ENCODE data around the gene CYP24A1. TPM values are rescaled to one million over a fixed set of nuclear protein-coding genes. Genes with fewer than 3 reads are reported as not detected.

CYP24A1 gene
- total and polyA plus RNA-seq, 2 of the 13 experiments (the other 11 are each of a cell fraction or from before 2014, with no cell fraction given): 9.4 to 32.7 TPM

DNA sequence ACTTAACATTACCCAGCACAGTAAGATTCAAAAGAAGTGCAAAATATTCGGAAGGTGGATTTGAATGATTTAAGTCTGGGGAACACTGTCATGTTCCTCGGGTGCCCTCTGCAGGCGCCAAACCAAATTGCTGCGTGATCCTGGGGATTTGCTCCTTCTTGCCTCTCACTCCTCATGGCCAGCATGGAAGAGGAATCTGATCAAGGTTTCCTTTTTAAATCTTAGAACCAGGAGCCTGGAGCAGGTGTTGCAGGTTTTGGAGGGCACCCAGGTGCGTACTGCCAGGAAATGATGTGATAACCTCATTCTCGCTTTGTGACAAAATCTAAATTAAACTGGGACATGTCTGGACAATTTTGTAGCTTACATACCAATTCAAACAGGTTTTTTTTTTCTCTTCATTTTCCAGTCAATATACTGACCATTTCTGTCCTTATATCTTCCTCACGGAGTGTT is 26.0 kb upstream of the CYP24A1 start (continued):
- TF ChIP-seq, protein P1, sequence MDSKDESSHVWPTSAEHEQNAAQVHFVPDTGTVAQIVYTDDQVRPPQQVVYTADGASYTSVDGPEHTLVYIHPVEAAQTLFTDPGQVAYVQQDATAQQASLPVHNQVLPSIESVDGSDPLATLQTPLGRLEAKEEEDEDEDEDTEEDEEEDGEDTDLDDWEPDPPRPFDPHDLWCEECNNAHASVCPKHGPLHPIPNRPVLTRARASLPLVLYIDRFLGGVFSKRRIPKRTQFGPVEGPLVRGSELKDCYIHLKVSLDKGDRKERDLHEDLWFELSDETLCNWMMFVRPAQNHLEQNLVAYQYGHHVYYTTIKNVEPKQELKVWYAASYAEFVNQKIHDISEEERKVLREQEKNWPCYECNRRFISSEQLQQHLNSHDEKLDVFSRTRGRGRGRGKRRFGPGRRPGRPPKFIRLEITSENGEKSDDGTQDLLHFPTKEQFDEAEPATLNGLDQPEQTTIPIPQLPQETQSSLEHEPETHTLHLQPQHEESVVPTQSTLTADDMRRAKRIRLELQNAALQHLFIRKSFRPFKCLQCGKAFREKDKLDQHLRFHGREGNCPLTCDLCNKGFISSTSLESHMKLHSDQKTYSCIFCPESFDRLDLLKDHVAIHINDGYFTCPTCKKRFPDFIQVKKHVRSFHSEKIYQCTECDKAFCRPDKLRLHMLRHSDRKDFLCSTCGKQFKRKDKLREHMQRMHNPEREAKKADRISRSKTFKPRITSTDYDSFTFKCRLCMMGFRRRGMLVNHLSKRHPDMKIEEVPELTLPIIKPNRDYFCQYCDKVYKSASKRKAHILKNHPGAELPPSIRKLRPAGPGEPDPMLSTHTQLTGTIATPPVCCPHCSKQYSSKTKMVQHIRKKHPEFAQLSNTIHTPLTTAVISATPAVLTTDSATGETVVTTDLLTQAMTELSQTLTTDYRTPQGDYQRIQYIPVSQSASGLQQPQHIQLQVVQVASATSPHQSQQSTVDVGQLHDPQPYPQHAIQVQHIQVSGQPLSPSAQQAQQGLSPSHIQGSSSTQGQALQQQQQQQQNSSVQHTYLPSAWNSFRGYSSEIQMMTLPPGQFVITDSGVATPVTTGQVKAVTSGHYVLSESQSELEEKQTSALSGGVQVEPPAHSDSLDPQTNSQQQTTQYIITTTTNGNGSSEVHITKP (CRISPR knock-in tag; IDR thresholded peaks at IDR 0.05; ENCODE audit: low read depth): no peak
- TF ChIP-seq SP140L (CRISPR knock-in tag; IDR thresholded peaks at IDR 0.05; ENCODE audit: borderline replicate concordance) (0 out of 2 replicates have a peak, but pooled peaks have one; percentile 46), ZNF75D (CRISPR knock-in tag; IDR thresholded peaks at IDR 0.05; ENCODE audit: borderline replicate concordance) (no peak), ZFP41 (CRISPR knock-in tag; IDR thresholded peaks at IDR 0.05; ENCODE audit: borderline replicate concordance) (no peak), RFX5 (IDR thresholded peaks at IDR 0.05; ENCODE audit: low read depth, low read length) (no peak), ZSCAN29 (CRISPR knock-in tag; conservative IDR thresholded peaks at IDR 0.05) (no peak), SALL2 (CRISPR knock-in tag; IDR thresholded peaks at IDR 0.05) (no peak), ZNF567 (CRISPR knock-in tag; IDR thresholded peaks at IDR 0.05; ENCODE audit: borderline replicate concordance) (no peak), FOXP1 (IDR thresholded peaks at IDR 0.05) (no peak), FOXP1 (CRISPR knock-in tag; IDR thresholded peaks at IDR 0.05) (no peak), NFKBIZ (CRISPR knock-in tag; IDR thresholded peaks at IDR 0.05) (peak; percentile 62; the same call in 1 of the 2 replicates), TOE1 (CRISPR knock-in tag; IDR thresholded peaks at IDR 0.05) (no peak), NR2F2 (IDR thresholded peaks at IDR 0.05; ENCODE audit: borderline replicate concordance, low read depth) (no peak)
- TF ChIP-seq, protein P2, sequence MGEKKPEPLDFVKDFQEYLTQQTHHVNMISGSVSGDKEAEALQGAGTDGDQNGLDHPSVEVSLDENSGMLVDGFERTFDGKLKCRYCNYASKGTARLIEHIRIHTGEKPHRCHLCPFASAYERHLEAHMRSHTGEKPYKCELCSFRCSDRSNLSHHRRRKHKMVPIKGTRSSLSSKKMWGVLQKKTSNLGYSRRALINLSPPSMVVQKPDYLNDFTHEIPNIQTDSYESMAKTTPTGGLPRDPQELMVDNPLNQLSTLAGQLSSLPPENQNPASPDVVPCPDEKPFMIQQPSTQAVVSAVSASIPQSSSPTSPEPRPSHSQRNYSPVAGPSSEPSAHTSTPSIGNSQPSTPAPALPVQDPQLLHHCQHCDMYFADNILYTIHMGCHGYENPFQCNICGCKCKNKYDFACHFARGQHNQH (CRISPR knock-in tag; IDR thresholded peaks at IDR 0.05): peak; percentile 49; the same call in 1 of the 2 replicates
- TF ChIP-seq, protein P3, sequence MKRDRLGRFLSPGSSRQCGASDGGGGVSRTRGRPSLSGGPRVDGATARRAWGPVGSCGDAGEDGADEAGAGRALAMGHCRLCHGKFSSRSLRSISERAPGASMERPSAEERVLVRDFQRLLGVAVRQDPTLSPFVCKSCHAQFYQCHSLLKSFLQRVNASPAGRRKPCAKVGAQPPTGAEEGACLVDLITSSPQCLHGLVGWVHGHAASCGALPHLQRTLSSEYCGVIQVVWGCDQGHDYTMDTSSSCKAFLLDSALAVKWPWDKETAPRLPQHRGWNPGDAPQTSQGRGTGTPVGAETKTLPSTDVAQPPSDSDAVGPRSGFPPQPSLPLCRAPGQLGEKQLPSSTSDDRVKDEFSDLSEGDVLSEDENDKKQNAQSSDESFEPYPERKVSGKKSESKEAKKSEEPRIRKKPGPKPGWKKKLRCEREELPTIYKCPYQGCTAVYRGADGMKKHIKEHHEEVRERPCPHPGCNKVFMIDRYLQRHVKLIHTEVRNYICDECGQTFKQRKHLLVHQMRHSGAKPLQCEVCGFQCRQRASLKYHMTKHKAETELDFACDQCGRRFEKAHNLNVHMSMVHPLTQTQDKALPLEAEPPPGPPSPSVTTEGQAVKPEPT (CRISPR knock-in tag; IDR thresholded peaks at IDR 0.05; ENCODE audit: low read depth): no peak
- TF ChIP-seq, protein P4, sequence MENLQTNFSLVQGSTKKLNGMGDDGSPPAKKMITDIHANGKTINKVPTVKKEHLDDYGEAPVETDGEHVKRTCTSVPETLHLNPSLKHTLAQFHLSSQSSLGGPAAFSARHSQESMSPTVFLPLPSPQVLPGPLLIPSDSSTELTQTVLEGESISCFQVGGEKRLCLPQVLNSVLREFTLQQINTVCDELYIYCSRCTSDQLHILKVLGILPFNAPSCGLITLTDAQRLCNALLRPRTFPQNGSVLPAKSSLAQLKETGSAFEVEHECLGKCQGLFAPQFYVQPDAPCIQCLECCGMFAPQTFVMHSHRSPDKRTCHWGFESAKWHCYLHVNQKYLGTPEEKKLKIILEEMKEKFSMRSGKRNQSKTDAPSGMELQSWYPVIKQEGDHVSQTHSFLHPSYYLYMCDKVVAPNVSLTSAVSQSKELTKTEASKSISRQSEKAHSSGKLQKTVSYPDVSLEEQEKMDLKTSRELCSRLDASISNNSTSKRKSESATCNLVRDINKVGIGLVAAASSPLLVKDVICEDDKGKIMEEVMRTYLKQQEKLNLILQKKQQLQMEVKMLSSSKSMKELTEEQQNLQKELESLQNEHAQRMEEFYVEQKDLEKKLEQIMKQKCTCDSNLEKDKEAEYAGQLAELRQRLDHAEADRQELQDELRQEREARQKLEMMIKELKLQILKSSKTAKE (CRISPR knock-in tag; IDR thresholded peaks at IDR 0.05; ENCODE audit: borderline replicate concordance): no peak
- TF ChIP-seq, protein P5, sequence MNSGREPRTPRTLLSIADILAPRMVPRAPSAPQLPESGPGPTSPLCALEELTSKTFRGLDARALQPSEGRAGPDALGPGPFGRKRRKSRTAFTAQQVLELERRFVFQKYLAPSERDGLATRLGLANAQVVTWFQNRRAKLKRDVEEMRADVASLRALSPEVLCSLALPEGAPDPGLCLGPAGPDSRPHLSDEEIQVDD (CRISPR knock-in tag; IDR thresholded peaks at IDR 0.05; ENCODE audit: borderline replicate concordance): no peak
- TF ChIP-seq, protein P6, sequence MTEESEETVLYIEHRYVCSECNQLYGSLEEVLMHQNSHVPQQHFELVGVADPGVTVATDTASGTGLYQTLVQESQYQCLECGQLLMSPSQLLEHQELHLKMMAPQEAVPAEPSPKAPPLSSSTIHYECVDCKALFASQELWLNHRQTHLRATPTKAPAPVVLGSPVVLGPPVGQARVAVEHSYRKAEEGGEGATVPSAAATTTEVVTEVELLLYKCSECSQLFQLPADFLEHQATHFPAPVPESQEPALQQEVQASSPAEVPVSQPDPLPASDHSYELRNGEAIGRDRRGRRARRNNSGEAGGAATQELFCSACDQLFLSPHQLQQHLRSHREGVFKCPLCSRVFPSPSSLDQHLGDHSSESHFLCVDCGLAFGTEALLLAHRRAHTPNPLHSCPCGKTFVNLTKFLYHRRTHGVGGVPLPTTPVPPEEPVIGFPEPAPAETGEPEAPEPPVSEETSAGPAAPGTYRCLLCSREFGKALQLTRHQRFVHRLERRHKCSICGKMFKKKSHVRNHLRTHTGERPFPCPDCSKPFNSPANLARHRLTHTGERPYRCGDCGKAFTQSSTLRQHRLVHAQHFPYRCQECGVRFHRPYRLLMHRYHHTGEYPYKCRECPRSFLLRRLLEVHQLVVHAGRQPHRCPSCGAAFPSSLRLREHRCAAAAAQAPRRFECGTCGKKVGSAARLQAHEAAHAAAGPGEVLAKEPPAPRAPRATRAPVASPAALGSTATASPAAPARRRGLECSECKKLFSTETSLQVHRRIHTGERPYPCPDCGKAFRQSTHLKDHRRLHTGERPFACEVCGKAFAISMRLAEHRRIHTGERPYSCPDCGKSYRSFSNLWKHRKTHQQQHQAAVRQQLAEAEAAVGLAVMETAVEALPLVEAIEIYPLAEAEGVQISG (CRISPR knock-in tag; IDR thresholded peaks at IDR 0.05): no peak
